ENCODE results near the gene CATSPERZ.
"Not testable (repeated sequence)": the region's sequence is repeated elsewhere in the genome, so short reads cannot be mapped to it uniquely, and the experiment has no call there.

The CATSPERZ gene

GRCh38 chr11:64304316-64305072, 4.3 kb downstream of the CATSPERZ start:
- peak; percentile 77 to 89 for DNase-seq

GRCh38 chr11:64305075-64305690, 5.0 kb downstream of the CATSPERZ start, which contains the start of gene ESRRA:
TSS of gene ESRRA (plus strand) at chr11:64305524. CDS start at chr11:64307180, 1,656 bp downstream.
- peak; percentile 99 for DNase-seq

GRCh38 chr11:64305691-64306562, 5.8 kb downstream of the CATSPERZ start:
- DNase-seq = peak; percentile 55 to 61

- no peak for DNase-seq
These were observed 6.4 kb downstream of the CATSPERZ start for GRCh38 chr11:64306563-64306875.

- DNase-seq = no peak
These were observed 6.9 kb downstream of the CATSPERZ start for GRCh38 chr11:64306876-64307622.

- DNase-seq = not testable (repeated sequence)
These were observed 7.6 kb downstream of the CATSPERZ start for GRCh38 chr11:64307795-64308194.

GRCh38 chr11:64312947-64313346, 12.8 kb downstream of the CATSPERZ start:
- no peak for DNase-seq

GRCh38 chr11:64313491-64314145, 13.5 kb downstream of the CATSPERZ start:
- DNase-seq = peak in 1 of 2 experiments; percentile 30

GRCh38 chr11:64314146-64314804, 14.1 kb downstream of the CATSPERZ start:
- DNase-seq = no peak

- no peak for DNase-seq
These were observed 14.8 kb downstream of the CATSPERZ start for GRCh38 chr11:64314805-64315561.

- not testable (repeated sequence) for DNase-seq
These were observed 15.7 kb downstream of the CATSPERZ start for GRCh38 chr11:64315667-64316526.

- no peak for DNase-seq
These were observed 16.6 kb downstream of the CATSPERZ start for GRCh38 chr11:64316672-64317324.

GRCh38 chr11:64317325-64317960, 17.3 kb downstream of the CATSPERZ start, which contains the start of gene TRMT112:
TSS of gene TRMT112 (minus strand) at chr11:64317559. CDS start at chr11:64317526, 33 bp downstream.
- peak; percentile 94 to 95 for DNase-seq

GRCh38 chr11:64317961-64318765, 18.0 kb downstream of the CATSPERZ start, which contains the start of gene PRDX5:
TSS of gene PRDX5 (plus strand) at chr11:64318121. CDS start at chr11:64318216, 95 bp downstream.
- DNase-seq = peak; percentile 94 to 95

- DNase-seq = peak; percentile 73 to 81
These were observed 18.9 kb downstream of the CATSPERZ start for GRCh38 chr11:64318766-64319761.

- DNase-seq = no peak
These were observed 20.4 kb downstream of the CATSPERZ start for GRCh38 chr11:64320556-64320955.

Data from AML-193 (cell line).